ENCODE results near the gene GRM8. TPM values are rescaled to one million over a fixed set of nuclear protein-coding genes. Genes with fewer than 3 reads are reported as not detected.
A peak's percentile ranks its signal among the peaks of the same experiment; 100 is the strongest.

GRM8 gene
- total and polyA plus RNA-seq, 9 of the 15 experiments (the other 6 are each of a cell fraction or from before 2014, with no cell fraction given): 0.13 TPM; not detected in 7

DNA sequence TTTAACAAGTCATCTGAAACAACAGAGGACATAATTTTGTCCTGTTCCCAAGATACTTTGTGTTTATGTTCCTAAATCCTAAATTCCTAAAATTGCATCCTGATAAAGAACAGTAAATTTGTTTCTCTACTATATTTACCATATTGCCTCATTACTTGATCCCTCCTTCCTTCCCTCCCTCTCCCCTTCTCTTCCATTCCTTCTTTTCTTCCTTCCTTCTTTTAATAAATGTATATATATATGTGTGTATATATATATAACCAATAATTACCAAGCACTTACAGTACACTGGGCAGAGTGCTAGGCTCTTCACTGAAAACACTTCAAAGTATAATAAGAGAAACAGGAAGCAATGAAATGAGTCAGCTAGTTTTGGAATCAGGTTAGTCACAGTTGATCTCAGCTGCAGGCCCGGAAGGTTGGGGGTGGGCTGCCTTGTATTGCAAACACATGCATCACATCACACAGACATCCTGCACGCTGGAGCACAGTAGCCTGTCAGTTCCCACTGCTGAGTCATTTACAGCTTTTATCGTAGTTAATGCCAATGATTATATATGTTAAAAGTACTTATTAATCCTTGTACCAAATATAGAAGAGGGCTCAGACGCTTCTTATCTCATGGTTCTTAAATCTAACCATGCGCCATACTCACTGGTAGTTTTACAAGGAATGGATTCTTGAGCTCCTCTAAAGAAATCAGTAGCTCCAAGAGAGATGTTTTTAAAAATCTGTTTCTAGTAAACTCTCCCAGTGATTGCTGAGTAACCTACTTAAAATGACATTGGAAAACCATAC, 551.7 kb downstream of the GRM8 start (continued):
- TF ChIP-seq, protein P1, sequence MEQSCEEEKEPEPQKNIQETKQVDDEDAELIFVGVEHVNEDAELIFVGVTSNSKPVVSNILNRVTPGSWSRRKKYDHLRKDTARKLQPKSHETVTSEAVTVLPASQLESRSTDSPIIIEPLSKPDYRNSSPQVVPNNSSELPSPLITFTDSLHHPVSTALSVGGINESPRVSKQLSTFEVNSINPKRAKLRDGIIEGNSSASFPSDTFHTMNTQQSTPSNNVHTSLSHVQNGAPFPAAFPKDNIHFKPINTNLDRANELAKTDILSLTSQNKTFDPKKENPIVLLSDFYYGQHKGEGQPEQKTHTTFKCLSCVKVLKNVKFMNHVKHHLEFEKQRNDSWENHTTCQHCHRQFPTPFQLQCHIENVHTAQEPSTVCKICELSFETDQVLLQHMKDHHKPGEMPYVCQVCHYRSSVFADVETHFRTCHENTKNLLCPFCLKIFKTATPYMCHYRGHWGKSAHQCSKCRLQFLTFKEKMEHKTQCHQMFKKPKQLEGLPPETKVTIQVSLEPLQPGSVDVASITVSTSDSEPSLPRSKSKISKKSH (CRISPR knock-in tag; IDR thresholded peaks at IDR 0.05): no peak
- TF ChIP-seq C11orf30 (IDR thresholded peaks at IDR 0.05; ENCODE audit: low read depth): peak; percentile 98
- no peak for TF ChIP-seq ZNF184 (CRISPR knock-in tag; IDR thresholded peaks at IDR 0.05)
- TF ChIP-seq NFE2 (IDR thresholded peaks at IDR 0.05; ENCODE audit: low read depth): peak; percentile 99
- peak; percentile 85 for TF ChIP-seq BRD9 (IDR thresholded peaks at IDR 0.05; ENCODE audit: low read depth, partially characterized antibody)
- TF ChIP-seq, protein P2, sequence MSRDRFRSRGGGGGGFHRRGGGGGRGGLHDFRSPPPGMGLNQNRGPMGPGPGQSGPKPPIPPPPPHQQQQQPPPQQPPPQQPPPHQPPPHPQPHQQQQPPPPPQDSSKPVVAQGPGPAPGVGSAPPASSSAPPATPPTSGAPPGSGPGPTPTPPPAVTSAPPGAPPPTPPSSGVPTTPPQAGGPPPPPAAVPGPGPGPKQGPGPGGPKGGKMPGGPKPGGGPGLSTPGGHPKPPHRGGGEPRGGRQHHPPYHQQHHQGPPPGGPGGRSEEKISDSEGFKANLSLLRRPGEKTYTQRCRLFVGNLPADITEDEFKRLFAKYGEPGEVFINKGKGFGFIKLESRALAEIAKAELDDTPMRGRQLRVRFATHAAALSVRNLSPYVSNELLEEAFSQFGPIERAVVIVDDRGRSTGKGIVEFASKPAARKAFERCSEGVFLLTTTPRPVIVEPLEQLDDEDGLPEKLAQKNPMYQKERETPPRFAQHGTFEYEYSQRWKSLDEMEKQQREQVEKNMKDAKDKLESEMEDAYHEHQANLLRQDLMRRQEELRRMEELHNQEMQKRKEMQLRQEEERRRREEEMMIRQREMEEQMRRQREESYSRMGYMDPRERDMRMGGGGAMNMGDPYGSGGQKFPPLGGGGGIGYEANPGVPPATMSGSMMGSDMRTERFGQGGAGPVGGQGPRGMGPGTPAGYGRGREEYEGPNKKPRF (IDR thresholded peaks at IDR 0.05; ENCODE audit: low read depth, low read length): no peak
- no peak for TF ChIP-seq RBM34 (IDR thresholded peaks at IDR 0.05; ENCODE audit: borderline replicate concordance, insufficient read depth, low read length)
- 0 out of 2 replicates have a peak, but pooled peaks have one; percentile 11 for TF ChIP-seq ZNF444 (CRISPR knock-in tag; IDR thresholded peaks at IDR 0.05)
- no peak for TF ChIP-seq PRMT5 (CRISPR knock-in tag; IDR thresholded peaks at IDR 0.05)
- peak; percentile 99 for TF ChIP-seq TAF9B (IDR thresholded peaks at IDR 0.05; ENCODE audit: partially characterized antibody)
- 0 out of 2 replicates have a peak, but pooled peaks have one; percentile 59 for TF ChIP-seq ZNF766 (CRISPR knock-in tag; conservative IDR thresholded peaks at IDR 0.05)
- no peak for TF ChIP-seq NR2C1 (IDR thresholded peaks at IDR 0.05)
- TF ChIP-seq NR2C1 (tag; IDR thresholded peaks at IDR 0.05): no peak
- TF ChIP-seq NFIX (CRISPR knock-in tag; IDR thresholded peaks at IDR 0.05; ENCODE audit: low read depth): no peak
- TF ChIP-seq KAT8 (IDR thresholded peaks at IDR 0.05; ENCODE audit: low read depth): no peak
- peak; percentile 94 for TF ChIP-seq HDAC2 (IDR thresholded peaks at IDR 0.05)
- no peak for TF ChIP-seq HDGF (IDR thresholded peaks at IDR 0.05)
- peak; percentile 94 for TF ChIP-seq ATF7 (IDR thresholded peaks at IDR 0.05)

Measured in K562 (cell line).